Activated effector memory CD4-positive, alpha-beta T cell treated with anti-CD3 and anti-CD28 coated beads, Interleukin-2, amount 50 U/mL, for 16 hours (primary cell): ENCODE results near the gene NDUFAF7.
"Not testable (repeated sequence)": the region's sequence is repeated elsewhere in the genome, so short reads cannot be mapped to it uniquely, and the experiment has no call there.

Experiments
- DNase-seq: peaks from one replicate; pipeline ENCODE4 v3.0.0-alpha.2; 2020

The NDUFAF7 gene

DNA sequence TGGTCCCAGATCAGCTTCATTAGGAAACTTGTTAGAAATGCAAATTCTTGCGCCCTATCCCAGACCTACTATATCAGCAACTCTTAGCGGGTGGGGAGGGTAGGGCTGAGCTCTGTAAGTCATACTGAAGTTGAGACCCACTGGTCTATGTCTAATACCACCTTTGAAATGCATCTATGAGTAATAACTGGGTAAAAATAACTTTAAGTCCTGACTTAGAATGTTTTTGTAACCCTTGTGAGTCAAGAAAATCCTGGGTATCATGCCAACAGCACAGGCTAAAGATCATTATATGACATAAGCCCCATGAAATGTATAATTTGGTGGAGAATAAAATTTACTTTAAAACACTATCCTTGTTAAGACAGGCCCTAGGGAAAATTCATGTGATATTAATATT lies 51.7 kb downstream of the NDUFAF7 start:
- DNase-seq, result no peak

GRCh38 chr2:37284381-37284780 lies 52.9 kb downstream of the NDUFAF7 start:
- no peak for DNase-seq

DNA sequence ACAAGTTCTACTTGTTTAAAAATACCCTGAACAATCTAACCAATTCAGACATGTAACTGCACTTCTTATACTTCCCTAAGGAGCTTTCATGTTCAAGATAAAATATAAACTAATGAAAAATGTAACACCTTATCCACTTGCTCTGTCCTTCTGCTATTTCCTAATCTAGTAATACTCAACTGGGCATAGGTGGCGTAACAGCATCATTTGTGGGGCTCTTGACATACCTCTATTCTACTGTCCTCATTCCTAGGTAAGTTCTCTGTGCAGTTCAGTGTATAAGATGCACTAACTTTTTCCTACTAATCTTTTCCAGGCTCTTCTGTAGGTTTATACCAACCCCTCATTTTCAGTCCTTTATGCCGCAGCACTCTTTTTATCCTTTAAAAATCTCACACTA lies 56.5 kb downstream of the NDUFAF7 start:
- DNase-seq, result no peak

GRCh38 chr2:37291680-37292079 lies 60.2 kb downstream of the NDUFAF7 start:
- DNase-seq, result no peak

GRCh38 chr2:37294858-37295257 lies 63.4 kb downstream of the NDUFAF7 start:
- DNase-seq, result not testable (repeated sequence)

DNA sequence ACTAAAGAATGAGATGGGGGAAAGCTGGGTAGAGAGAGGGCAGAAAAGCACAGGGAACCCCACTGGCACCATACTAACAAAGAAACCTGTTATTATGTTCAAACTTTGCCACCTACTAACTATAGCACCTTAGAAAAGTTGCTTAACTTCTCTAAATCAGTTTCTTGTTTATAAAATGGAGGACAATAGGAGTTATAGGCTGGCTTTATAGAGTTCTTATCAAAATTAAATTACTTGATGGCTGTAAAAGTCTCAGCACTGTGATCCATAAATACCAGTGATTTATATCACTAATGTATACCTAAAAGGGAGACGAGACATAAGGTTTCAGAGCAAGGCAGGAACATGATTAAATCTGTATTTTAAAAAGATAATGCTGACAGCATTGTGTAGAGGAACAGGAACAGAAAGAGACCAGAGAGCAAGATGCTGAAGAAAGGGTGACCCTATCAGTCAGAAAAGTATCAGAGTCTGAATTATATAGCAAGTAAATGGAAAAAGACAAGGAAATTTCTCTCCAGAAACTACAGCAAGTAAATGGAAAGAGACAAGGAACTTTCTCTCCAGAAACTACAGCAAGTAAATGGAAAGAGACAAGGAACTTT lies 64.1 kb downstream of the NDUFAF7 start:
- DNase-seq, result no peak

DNA sequence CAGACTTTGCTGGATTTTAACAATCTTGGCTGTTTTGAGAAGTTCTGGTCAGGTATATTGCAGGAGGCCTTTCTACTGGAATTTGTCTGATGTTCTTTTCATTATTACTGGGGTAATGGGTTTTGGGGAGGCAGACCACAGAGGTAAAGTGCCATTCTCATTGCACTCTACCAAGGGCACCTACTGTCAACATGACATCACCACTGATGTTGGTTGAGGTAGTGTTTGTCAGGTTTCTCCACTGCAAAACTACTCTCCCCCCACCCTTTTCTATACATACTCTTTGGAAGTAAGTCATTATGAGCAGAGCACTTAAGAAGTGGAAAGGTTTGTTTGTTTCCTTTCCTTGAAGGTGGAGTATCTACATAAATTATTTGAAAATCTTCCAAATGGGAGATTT lies 66.2 kb downstream of the NDUFAF7 start:
- no peak for DNase-seq
